Fibroblast of pulmonary artery (primary cell): Measurements from ENCODE around the gene DACH2.

Source experiments
- DNase-seq: peaks from one replicate; pipeline ENCODE4 v3.0.0-alpha.2; 2010; ENCODE audit warnings: low read depth
- H3K4me3 ChIP-seq: replicated peaks from 2 replicates; pipeline ENCODE4 v1.5.1; 2011; ENCODE audit warnings: low read depth, mild to moderate bottlenecking, control low read depth, low read length, moderate library complexity
- TF ChIP-seq, protein P1 (sequence below): IDR thresholded peaks from 2 replicates; pipeline ENCODE4 v1.5.1; 2011; ENCODE audit warnings: mild to moderate bottlenecking, control low read depth, low read length, inconsistent platforms; ENCODE audit errors: missing control alignments

Gene DACH2

DNA sequence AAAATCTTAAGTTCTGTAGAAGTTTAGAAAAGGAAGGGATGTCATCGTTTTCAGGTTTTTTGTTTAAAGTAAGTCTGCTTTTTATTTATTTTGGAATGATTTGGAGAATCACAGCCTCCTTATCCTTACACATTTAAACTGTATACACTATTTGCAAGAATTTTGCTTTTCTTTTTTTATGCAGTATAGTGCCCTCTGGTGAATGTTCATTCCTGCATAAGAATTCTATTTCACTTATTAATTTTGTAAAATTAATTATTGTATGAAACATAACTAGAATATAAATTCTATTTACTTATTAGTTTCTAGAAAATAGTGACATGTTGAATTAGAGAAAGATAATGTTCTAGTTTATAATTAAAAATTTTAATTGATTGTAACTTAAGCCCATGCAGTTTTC is 44.6 kb downstream of the DACH2 start:
- no peak overlapping the region for H3K4me3 ChIP-seq
- TF ChIP-seq, protein P1, sequence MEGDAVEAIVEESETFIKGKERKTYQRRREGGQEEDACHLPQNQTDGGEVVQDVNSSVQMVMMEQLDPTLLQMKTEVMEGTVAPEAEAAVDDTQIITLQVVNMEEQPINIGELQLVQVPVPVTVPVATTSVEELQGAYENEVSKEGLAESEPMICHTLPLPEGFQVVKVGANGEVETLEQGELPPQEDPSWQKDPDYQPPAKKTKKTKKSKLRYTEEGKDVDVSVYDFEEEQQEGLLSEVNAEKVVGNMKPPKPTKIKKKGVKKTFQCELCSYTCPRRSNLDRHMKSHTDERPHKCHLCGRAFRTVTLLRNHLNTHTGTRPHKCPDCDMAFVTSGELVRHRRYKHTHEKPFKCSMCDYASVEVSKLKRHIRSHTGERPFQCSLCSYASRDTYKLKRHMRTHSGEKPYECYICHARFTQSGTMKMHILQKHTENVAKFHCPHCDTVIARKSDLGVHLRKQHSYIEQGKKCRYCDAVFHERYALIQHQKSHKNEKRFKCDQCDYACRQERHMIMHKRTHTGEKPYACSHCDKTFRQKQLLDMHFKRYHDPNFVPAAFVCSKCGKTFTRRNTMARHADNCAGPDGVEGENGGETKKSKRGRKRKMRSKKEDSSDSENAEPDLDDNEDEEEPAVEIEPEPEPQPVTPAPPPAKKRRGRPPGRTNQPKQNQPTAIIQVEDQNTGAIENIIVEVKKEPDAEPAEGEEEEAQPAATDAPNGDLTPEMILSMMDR: no peak
- no peak for DNase-seq

DNA sequence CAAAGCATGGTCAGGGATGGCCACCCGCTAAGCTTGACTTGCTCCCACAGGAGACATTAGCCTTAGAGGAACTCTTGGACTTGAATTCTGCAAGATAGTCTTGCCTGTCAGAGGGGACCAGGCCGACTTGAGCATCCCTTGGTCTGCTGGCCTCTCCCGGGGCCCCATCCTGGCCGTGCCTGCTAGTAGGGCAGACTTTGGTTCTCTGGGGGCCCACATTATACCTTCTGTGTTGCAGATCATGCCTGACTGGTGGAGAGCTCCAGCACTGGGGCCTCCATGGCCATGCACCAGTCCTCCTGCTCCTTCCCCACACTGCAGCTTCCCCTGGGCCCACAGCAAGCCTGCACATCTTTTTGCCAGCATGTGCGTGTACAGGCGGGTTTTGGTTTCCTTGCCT is 46.5 kb downstream of the DACH2 start:
- TF ChIP-seq, protein P1: no peak
- no peak for DNase-seq
- H3K4me3 ChIP-seq: no peak overlapping the region

DNA sequence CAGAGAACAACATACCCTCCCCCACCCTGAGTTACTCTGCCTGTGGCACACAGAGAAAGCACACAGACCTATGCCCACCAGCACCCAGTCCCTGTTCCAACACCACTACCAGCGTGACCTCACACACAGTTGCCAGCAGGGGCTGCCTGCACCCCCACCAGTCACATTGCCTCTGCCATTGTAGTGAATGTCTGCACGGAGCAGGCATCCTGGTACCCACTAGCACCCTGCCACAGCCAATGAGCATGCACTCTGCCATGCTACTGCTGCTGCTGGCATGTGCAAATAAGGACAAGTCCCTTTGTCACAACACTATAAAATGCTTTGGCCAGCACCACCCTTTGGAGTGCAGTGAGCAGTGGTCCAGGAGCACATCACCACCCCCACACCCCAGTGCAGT is 47.1 kb downstream of the DACH2 start:
- TF ChIP-seq, protein P1: no peak
- DNase-seq: no peak
- H3K4me3 ChIP-seq: no peak overlapping the region

DNA sequence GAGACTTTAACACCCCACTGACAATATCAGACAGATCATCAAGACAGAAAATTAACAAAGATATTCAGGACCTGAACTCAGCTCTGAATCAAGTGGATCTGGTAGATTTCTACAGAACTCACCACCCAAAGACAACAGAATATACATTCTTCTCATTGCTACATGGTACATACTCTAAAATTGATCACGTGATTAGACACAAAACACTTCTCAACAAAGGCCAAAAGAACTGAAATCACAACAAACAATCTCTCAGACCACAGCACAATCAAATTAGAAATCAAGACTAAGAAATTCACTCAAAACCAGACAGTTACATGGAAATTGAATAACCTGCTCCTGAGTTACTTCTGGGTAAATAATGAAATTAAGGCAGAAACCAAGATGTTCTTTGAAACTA is 49.6 kb downstream of the DACH2 start:
- H3K4me3 ChIP-seq: no peak overlapping the region
- no peak for DNase-seq
- TF ChIP-seq, protein P1: no peak

DNA sequence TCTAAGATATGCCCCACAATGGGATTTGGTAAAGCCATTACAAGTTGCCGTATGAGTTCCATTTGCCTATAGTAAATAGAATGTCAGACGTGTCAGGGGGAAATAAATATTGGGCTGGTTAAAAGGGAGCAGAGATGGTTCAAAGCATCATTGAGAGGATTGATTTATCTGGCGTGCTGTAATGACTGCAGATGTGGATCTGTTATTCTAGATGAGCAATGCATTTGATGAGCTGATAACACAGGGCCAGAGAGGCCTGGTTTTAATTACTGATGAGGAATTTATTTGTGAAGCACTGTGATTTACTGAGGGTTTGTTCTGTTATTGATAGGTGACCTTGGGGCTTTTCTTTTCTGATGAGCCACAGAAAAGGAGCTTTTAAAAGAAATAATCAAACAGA is 62.5 kb downstream of the DACH2 start:
- no peak overlapping the region for H3K4me3 ChIP-seq
- TF ChIP-seq, protein P1: no peak
- no peak for DNase-seq

DNA sequence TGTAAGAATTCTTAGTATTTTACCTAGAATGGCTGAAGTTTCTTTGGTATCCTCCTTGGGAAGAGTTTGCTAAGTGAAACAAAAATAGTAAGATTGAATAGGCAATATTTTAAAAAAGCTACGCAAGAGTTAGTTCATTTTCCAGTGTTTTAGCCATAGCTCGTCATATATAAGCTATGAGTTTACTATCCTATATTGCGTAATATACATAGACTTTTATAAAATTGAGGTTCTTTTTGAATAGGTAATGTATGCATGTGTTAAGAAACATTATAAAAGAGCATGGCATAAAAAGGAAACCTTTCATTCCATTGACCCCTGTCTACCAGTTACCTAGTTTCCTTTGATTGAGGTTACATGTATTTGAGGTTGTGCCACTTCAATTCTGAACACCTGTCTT is 67.0 kb downstream of the DACH2 start:
- TF ChIP-seq, protein P1: no peak
- no peak overlapping the region for H3K4me3 ChIP-seq
- no peak for DNase-seq

DNA sequence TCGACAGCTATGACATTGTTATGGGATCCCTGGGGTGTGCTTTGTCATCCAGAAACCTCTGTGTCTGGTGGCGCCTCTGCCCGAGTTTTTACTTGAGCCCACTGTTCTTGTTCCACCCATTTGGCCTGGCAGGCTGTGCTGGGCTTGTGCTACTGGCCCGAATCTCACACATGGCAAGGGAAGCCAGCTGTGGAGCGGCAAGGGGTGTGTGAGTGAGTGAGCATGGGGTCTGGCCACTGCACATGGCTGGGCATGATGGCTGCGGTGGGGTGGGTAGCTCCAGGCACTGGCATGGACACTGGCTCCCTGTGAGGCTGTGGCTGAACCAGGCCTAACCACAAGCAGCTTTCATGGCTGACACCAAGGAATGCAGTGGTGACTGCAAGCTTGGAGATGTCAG is 89.2 kb downstream of the DACH2 start:
- no peak for DNase-seq
- H3K4me3 ChIP-seq: no peak overlapping the region
- TF ChIP-seq, protein P1: no peak
